HG03439 (cell line): Measurements from ENCODE around the gene PIEZO1.
"Not testable (repeated sequence)": the region's sequence is repeated elsewhere in the genome, so short reads cannot be mapped to it uniquely, and the experiment has no call there.

ENCODE experiments used
- ATAC-seq: cut with Tn5 transposase; IDR thresholded peaks from one replicate; pipeline ENCODE4 v1.9.1; 2021; ENCODE audit warnings: mild to moderate bottlenecking, moderate library complexity; ENCODE audit not compliant: unreplicated experiment

Gene PIEZO1

DNA sequence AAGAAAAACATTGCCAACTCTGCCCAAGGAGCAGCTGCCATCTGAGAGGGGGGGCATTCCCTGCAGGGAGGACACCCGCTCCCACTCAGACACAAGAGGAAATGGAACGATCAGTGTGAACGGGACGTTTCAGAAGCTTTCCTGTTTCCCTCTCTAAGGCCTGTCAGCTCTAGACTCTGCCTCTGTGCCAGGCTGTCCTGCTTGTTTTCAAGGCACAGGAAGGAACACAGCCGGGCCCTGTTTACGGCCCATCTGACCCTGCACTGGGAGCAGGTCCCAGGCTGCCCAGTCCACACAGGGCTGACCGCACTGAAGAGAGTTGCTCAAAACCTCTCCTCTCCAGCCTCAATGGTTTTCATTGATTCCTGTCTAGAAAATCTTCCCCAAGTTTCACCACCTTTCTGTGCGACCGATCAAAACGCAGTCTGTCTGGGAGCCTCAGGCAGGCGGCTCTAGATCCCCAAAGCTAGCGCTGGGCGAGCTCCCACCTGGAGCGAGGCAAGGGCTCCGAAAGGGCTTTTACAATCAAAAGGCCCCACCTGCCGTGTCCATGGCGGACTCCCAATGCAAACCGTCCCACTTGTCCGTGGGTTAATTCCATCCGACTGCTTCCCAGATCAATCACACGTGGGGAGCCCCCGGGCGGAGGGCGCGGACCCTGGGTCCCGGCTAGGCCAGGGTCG lies 1.5 kb downstream of the PIEZO1 start:
- ATAC-seq, result no peak

DNA sequence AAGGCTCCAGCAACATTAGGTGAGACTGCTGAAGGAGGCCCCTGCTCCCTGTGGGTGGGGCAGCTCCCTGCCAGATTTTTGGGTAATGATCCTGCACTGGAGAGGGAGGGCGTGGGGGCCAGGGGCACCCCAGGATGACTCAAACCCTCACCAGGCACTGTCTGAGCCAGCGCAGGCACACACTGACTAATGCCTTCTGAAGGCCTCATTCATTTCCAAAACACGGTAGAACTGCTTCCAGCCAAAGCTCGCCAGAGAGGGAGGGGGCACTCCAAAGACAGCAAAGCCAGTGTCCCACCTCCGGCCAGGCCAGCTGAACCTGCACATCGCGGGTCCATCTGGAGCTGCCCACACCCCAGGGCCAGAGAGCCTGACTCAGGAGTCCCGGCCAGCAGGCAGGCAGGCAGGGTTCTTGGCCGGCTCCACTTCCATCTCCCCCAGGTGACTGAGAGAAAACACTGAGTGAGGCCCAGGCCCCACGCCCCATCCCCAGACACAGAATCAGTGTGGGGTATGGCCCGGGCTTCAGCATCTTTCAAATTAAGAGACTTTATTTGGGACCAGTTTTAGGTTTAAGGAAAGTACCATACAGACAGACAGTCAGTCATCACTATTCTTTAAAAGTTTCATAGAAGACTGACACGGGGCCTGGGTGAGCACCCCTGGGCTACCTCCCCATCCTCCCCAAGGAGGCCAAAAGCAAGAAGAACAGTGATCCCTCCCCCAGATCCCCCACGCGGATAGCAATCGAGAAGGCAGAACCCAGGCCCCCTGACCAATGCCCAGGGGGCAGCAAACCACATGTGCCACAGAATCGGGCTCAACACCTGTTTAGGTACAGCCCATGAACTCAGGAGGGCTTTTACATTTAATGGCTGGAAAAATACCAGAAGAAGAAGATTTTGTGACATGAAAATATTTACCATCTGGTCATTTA lies 2.3 kb downstream of the PIEZO1 start:
- no peak for ATAC-seq

DNA sequence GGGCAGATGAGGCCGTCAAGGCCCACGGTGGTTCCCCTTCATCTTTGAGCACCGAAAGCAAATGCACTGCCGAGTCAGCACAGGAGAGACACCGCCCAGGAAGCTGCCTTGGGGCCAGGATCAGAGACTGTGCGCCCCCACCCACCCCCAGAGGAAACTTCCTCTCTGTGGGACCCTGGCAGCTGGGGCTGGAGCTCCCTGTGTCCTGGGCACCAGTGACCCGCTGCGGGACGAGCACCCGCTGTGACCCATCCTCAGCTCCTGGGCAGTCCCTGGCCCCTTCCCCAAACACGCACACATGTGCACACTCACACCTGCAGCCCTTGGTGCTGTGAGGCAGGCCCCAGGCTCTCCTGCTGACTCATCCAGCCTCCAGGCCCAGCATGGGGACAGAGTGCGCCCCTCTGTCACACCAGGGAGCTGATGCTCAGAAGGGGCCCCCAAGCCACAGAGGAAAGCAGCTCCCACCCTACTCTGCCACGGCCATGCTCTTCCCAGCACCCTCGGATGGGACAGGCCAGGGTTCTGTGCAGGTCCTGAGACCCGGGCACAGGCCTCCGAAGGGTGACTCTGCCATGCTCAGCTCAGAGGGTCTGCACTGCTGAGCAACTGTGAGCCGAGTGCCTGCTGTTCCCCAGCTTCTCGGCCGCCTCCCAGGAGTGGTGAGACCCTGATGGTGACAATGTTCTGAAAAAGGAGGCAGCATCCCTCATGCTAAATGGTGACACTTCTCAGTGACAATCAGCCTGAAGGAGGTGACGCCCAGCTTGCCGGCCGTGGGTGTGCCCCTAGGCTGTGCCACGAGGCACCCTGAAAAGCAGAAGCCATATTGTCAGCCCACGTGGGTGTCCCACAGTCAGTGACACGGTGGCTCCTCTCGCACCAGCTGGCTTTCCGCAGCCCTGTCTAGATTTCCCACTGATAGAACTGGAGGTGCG lies 3.6 kb downstream of the PIEZO1 start:
- no peak for ATAC-seq

GRCh38 chr16:88780142-88781062 lies 4.6 kb downstream of the PIEZO1 start:
- no peak for ATAC-seq

DNA sequence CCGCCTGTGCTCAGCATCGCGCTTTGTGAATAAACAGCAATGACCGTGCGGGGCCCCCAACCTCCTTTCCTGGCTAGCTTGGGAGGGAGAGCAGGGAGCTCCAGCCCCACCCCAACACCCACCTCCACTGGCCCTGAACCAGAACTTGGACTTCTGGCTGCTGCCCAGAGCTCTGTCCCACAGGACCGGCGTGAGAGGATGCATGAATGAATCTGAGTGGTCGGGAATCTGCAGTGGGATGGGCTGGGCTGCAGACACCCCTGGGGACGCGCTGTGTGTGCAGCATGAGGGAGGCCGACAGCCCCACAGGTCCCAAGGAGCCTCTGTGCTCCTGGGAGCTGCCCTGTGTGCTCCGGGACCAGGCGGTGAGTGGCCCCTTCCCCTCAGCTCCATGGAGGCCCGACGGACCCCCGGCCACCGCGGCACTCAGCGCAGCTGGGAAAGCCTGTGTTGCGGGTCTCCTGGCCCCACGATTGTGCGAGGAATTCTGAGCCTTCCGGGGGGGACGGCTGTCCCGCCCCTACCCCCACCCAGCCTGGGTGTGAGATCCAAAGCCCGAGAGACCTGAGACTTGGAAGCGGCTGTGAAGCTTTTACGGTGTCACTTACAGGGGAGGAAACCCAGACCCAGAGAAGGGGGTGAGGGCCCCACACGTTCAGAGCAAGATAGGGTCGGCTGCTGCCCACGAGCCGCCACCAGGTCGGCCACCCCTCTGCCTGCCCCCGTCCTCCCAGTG lies 5.4 kb downstream of the PIEZO1 start:
- ATAC-seq, result no peak

- ATAC-seq, result no peak
These were observed 6.4 kb downstream of the PIEZO1 start for GRCh38 chr16:88778541-88779065.

DNA sequence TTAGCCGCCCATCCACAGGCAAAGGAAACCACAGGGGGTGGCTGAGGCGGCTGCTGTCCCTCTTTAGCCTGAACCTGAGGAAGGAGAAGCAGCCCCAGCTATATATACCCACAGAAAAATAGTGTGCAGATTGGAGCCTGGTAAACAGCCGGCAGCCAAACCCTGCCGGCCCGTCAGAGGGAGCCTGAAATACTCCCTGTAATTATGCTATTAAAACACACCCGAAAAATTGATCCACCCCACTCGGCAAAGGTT lies 6.8 kb downstream of the PIEZO1 start:
- ATAC-seq, result no peak

DNA sequence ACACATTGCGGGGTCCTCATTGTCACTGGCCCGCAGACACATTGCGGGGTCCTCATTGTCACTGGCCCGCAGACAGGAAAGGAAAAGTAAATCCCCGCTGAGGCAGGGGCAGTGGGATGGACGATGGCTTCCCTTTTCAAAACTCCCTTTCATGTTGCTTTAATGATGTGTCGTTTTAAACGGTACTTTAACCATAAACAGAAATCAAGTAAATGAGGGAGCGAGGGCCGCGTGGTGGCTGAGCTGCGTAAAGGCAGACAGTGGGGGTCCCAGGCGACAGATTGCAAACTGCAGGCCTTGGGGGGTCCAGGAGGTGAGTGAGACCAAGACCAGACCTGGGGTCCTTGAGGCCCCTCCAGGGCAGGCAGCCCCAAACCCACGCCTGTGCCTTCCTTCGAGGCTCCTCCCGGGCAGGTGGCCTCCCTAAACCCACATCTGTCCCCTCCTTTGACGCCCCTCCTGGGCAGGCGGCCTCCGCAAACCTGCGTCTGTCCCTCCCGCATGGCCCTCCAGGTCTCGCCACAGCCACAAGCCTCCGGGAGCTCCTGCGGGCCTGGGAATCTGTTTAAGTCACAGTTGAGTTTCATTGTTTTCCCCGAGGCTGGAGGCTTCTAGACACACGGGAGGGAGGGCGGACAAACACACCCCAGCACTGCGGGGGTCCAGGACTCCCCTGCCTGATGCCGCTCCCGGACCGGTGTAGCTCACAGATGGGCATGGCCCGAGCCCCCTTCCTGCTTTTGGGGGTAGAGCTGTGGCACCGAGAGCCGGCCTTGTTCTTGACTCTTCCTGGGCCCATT lies 7.3 kb downstream of the PIEZO1 start:
- ATAC-seq, result no peak

DNA sequence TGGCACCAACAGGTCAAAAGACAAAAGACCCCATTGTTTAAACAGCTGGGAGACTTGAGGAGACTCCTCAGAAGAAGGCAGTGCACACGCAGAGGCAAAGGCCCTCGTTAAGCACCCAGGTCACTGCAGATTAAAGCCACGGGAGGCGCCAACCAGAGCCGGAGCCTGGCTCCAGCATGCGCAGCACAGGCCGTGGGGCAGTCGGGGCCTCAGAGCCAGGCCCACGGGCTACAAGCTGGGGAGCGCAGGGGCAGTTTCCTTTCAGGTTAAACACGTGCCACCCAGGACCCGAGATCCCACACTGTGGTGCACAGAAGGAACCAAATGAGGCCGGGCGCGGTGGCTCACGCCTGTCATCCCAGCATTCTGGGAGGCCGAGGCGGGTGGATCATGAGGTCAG lies 9.2 kb downstream of the PIEZO1 start:
- ATAC-seq, result no peak

DNA sequence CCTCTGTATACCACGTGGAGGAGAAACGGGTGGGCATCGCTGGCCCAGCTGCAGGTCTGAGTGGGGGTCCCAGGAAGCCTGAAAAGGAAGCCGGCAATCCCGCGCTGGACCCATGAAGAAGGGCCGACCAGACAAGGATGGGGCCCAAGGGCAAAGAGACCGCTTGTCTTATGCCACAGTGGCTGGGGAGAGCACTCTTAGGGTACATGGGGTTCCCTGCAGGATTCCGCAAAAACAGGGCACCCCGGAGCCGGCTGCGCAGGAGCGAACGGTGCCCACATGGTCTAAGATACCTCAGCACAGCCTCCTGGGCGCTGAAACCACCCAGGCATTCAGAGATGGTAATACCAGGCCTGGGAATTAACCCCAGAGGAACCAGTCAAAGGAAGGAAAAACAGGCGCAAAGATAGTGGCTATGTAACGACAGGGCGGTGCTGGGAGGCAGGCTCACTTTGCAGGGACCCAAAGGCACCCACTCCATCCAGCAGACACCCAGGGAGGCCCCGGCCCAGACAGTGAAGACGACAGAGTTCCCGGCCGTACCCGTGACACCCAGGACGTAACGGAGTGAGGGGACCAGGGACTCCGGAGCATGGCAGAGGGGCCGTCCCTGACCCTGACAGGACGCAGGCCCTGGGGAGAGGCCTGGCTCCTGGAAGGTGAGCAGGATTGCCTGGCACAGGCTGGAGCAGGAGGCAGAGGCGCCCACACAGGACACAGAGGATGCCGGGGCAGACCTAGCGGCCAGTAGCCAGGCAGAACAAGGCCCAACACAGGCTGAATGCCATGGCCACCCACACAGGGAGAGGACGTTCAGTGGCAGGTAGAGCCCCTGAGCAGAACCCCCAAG lies 10.3 kb downstream of the PIEZO1 start:
- ATAC-seq, result no peak

- ATAC-seq, result no peak
These were observed 11.2 kb downstream of the PIEZO1 start for GRCh38 chr16:88773812-88774291.

DNA sequence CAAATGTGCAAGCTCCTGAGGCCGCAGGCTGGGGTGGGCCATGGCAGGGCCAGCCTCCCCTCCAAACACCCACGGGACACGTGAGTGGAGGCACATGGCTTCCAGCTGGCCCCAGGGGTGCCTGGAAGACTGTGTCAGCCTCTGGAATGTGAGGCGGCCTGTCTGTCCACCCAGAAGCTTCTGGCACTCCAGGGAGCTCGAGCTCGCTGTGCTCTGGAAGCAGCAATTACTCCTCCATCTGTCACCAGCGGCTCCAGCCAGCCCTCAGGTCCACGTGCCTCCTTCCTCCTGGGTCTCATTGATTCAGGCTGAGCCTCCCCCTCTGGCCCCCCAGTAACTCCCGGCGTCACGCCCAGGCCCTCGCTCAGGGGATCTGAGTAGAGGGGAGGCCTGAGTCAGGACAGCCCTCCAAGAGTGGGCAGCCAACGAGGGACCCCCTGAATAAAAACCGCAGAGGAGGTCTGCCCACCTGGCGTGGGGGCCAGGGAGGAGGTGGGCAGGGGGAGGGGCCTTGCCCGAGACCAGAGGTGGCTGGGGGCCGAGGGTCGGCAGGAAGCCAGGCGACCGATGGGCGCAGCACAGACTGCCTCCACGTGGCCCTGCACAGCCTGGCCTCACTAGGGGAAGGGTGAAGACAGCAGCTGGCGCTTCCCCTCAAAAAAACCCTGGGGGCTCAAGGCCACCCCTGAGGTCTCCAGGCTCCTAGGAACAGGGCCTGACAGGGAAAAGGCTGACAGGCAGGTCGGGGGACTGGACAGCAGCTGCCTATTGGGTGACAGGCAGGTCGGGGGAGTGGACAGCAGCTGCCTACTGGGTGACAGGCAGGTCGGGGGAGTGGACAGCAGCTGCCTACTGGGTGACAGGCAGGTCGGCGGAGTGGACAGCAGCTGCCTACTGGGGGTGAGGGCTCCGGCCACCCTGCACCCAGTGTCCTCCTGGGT lies 11.9 kb downstream of the PIEZO1 start:
- ATAC-seq, result no peak

DNA sequence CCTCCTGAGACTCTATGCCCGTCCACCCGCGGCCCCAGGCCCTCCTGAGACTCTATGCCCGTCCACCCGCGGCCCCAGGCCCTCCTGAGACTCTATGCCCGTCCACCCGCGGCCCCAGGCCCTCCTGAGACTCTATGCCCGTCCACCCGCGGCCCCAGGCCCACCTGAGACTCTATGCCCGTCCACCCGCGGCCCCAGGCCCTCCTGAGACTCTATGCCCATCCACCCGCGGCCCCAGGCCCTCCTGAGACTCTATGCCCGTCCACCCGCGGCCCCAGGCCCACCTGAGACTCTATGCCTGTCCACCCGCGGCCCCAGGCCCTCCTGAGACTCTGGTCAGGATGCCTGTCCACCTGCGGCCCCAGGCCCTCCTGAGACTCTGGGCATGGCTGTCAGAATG lies 13.2 kb downstream of the PIEZO1 start:
- not testable (repeated sequence) for ATAC-seq

- no peak for ATAC-seq
These were observed 13.7 kb downstream of the PIEZO1 start for GRCh38 chr16:88771294-88771772.

DNA sequence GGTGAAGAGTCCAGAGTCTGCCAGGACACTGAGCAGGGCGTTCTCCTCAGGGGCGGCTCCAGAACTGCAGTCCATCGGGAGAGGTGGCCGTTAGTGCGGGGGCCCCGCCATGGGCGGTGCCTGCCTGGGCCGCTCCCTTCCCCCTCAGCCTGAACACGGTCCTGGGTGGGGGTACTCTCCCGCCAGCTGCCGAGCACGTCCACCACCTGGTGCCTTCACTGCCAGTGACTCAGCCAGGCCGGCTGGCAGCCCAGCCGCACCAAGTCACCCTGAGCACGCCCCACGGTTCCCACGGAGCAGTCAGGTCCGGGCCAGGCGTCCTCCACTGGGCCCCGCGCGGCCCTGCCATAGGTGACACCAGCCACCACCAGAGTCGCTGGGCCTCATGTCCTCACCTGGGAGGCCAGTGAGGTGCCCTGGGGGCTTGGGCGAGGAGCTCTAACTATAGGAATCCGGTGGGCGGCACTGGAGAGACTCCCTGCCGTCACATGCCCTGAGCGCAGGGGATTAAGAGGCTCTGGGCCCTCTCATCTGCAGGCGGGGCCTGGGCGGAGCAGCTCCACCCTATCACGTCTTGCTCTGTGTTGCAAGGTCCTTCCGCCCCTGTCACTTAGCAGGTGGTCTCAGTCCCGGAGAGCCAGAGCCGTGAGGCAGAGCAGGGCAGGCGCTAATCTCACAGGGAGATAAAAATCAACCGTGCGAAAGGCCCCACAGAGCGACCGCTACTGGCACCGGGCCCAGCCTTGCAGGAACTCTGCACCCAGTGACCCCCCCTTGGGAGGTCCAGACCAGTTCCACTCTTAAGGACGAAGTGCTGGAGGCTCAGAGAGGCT lies 14.3 kb downstream of the PIEZO1 start:
- no peak for ATAC-seq
